GM19351 (cell line): ENCODE data around the gene SAG.

Experiments
- ATAC-seq: cut with Tn5 transposase; IDR thresholded peaks from one replicate; pipeline ENCODE4 v1.9.1; 2021; ENCODE audit warnings: mild to moderate bottlenecking, moderate library complexity; ENCODE audit not compliant: unreplicated experiment

The SAG gene

DNA sequence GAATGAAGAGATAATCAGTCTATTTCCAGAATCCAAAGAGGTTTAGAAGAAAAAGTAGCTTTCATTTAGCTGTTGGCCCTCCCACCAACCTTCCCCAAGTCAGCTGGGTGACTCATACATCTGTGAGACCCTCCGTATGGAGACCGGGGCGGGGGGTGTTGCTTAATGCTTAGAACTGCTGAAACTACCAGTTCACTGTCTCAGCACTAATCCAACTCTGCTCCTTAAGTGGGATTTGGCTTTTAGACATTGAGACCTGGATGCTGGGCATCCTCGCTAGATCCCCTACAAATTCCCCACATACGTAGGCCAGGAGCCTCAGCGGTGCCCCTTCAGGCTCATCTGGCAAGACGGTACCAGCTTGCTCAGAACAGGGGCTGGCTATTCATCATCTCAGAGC lies at the start of gene SAG:
SAG (plus strand) TSS at position 252 of the 400 bp plus-strand sequence. CDS start 1,374 bp downstream, outside the sequence.
- no peak for ATAC-seq

DNA sequence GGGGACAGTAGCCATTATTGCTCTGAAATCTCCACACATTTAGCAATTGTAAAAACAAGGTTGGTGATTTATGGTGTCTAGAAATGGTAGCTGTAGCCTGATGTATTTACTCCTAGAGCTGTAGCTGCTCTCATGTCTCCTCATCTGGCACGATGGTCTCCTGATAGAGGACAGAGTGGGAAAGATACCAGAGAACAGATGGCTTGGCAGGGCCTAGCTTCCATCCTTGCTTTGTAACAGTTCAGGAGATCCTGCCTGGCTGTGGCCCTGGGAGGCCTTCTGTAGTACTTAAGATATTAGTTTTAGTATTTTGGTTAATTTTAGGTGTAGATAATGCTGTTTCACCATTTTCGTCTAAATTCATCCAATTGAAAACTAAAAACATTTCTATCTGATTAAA lies 49.4 kb upstream of the SAG start:
- ATAC-seq = no peak

DNA sequence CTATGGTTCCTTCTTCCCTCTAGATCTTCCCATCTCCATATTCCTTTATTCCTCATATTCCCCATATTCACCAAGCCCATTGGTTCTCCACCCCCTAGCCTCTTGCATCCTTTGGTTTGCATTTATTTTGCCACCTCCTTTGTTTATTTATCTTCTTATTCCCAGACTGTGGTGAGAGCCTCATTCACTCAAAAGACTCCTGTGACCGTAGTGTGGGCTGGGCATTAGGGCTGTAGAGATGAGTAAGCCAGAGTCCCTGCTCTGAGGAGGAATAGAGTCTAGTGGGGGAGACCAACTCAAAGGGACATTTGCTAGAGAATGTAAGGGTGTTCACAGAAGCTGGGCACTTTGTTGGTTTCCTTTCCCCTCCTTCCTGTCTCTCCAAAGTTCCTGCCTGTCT lies 47.9 kb upstream of the SAG start:
- ATAC-seq = no peak

DNA sequence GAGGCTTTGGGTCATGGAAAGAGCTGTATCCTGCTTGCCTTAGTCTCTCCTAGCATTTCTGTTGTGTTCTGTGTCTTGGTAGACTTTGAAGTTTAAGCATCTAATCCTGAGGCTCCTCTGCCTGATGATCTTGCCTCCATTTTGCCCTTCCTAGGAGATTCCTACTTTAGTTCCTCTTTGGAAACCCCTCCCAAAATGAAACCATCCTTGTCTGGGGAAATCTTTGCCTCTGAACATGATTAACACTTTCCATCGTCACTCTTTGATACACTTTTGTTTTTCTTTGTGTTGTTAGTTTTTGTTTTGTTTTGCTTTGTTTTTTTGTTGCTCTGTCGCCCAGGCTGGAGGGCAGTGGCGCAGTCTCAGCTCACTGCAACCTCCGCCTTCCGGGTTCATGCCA lies 47.0 kb upstream of the SAG start:
- ATAC-seq = no peak

DNA sequence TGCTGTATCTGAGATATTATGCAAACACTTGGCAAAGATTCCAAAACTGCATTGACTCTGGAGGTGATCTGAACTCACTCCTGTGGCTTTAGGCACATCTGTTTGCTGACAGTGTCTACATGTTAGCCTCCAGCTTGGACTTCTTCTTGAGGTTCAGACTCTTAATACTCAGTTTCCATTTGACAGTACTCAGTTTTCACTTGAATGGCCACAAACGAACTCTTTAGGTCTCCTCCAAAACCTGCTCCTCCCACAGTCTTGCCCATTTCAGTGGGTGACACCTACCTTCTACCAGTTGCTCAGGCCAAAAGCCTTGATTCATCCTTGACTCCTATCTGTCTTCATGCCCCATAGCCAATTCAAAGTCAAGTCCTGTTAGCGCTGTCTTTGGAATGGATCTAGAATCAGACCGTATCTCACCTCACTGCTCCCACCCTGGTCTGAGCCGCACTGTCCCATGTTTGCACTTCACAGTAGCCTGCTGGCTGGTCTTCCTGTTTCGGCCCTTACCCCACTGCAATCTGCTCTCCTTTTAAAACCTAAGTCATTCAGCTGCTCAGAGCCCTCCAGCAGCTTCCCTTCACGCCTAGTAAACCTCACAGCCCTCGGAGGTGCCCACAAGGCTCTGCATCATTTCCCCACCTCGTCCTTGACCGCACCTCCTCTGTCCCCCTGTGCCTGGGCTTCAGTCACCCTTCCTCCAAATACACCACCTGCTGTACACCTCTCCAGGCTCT lies 45.6 kb upstream of the SAG start:
- peak; percentile 84 for ATAC-seq

DNA sequence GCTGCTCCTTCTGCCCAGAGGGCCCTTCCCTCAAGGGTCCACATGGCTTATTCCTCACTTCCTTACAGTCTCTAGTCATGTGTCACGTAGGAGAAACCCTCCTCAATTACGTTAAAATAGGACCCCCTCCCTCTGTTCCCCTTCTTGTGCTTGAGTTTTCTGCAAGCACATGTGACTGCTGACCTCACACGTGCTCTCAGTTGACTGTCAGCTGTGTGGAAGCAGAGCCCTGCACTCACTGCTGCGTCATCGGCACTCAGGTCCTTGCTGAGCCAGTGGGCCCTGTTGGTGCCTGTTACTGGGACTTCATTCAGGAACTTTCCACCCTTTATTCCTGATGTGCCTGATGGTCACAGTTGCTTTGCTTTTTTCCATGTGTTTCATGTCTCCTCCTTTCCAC lies 45.1 kb upstream of the SAG start:
- no peak for ATAC-seq

DNA sequence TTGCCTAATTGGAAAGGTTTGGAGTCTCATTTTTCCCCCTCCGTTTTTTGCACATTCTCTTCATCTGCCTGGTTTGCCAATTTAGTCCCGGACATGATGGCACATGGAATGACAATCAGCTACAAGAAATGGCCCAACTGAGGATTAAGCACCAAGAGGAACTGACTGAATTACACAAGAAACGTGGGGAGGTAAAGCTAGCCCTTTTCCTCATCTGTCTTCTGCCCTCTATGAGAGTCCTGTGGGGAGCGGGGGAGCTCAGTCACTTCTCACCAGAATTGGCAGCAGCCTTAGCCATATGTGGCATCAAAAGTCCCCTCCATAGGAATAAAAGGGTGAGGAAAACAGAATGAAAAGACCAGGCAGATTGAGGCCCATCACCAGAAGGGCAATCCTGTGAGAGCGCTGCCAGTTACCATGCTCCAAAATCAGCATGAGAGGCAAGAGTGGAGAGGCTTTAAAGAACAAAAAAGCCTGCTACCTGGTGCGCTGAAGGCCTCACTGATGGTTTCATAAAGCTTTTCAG lies 44.5 kb upstream of the SAG start:
- ATAC-seq = no peak

DNA sequence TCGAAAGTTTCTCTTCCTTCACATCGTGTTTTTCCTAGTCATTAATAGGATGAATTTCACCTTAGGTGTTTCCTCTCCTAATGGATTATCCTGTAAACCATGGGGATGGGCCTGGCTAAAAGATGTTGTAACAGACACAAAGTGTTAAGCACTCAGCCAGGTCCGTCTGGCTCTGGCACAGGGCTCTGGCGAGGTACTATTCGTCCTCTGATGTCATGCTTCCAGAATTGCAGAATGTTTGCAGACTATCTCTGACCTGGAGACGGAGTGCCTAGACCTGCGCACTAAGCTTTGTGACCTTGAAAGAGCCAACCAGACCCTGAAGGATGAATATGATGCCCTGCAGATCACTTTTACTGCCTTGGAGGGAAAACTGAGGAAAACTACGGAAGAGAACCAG lies 42.9 kb upstream of the SAG start:
- no peak for ATAC-seq

DNA sequence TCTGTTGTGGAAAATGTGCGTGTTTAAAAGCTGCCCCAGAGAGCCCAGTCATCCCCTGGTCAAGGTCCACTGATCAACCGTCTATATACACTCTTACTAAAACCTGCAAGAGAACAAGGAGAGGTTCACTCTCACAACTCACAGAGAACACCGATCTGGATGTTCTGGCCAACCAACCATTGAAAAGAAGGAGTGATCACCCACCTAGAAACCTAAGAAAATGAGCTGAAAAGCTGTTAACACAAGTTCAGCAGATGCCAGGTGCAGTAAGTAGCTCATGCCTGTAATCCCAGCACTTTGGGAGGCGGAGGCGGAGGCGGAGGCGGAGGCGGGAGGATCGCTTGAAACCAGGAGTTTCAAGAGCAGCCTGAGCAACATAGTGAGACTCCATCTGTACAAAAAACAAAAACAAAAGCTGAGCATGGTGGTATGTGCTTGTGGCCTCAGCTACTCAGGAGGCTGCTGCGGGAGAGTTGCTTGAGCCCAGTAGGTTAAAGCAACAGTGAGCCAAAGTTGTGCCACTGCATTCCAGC lies 41.7 kb upstream of the SAG start:
- no peak for ATAC-seq

DNA sequence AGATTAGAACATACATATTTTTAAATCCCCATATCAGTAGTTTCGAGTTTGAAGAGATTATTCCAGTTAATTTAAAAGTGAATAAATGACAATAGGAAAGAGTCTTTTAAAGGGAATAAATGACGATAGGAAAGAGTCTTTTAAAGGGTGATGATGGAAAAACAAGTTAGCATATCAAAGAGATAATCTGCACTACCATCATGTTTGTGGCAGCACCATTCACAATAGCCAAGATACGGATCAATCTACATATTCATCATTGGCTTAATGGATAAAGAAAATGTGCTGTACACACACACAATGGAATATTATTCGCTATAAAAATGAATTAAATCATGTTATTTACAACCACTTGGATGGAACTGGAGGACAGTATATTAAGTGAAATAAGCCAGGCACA lies 41.1 kb upstream of the SAG start:
- no peak for ATAC-seq

DNA sequence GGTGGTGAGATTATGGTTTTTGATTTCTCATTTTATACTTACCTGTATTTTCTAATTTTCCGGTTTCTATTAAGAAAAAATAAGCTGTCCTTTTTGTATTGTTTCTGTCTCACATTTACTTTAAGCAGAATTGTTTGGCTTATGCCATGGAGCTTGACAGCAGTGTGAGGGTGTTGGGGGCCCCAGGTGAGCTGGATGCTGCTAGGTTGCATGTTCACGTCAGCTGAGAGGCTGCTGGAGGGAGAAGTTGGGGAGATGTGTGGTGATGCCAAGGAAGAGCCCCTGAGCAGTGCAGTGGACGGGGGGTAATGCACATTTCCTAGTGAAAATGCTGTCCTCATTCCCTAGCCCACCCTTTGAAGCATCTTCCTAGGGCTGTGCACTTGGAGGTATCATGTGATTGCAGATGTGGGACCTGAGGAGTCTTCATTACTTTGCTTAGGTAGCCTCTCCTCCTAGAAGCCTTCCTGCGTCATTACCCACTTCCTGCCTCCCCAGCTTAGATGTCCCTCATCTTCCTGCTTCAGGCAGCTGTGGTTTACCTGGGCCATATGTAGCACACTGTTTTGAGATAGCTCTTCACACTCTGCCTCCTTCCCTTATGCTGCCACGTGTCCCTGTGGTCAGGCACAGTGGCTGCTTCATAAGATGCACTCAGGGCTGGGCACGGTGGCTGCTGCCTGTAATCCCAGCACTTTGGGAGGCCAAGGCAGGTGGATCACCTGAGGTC lies 39.9 kb upstream of the SAG start:
- peak; percentile 89 for ATAC-seq

DNA sequence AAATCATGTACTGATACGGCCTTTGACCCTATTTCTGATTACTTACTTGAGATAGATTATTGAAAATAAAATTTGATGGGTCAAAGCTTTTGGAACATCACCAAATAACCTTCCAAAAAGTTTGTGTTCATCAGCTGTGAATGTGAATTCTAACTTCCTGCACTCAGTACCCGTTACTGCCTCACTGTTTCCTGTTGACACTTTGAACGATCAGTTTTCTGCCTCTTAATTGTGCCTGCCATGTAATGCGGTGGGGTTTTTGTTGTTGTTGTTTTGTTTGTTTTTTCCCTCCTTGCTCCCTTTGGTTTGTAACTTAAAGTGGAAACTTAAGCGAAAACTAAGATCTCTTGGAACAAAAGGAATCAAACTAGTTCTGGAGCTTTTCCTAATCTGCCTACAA lies 37.2 kb upstream of the SAG start:
- no peak for ATAC-seq

DNA sequence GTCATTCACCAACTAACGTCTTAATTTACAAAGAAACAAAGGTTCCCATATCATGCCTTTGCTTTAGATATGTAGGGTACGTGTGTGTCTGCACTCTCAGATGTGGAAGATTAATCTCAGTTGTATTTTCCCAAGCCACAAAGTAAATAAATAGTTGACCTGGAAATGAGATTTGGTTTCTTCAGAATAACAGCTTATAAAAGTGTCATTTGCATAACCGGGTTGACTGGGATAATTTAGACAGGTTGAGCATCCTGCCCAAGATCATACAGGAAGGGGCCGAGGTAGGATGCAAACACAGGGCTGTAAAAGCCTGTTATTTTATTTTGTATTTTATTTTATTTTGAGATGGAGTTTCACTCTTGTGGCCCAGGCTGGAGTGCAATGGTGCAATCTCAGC lies 36.7 kb upstream of the SAG start:
- no peak for ATAC-seq

DNA sequence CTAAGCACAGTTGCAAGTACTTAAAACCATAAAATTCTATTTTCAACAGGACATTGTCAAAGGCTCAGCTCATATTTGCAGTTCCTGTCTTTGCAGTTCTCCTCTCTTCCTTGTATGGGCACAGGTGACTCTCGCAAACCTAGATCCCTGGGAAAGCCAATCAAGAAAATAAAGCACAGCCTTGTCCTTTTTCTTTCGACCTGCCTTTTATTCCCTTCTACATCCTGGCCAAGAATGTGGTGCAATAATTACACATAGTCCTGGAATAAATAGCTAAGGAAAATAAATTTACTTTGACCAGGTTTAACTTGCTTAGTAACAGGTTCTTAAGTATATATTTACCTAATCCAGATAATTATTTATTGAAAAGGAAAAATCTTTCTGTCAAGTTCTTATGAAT lies 35.9 kb upstream of the SAG start:
- no peak for ATAC-seq

DNA sequence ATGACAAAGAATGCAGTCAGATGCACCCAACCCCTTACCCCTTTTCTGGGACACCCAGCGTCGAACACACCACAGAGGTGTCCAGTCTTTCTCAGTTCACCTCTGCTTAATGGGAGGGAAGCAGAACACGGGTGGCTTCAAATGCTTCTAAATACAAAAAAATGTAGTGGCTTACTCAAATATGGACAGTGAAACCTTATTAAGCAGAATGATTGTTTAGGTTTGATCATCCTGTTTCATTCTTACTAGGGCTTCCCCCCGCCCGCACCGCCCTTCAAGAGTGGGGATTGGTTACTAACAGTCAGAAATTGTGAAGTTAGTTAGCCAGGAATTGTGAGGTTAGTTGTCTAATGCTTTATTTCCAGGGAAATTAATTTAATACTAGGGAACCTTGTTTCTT lies 34.5 kb upstream of the SAG start:
- ATAC-seq = no peak

DNA sequence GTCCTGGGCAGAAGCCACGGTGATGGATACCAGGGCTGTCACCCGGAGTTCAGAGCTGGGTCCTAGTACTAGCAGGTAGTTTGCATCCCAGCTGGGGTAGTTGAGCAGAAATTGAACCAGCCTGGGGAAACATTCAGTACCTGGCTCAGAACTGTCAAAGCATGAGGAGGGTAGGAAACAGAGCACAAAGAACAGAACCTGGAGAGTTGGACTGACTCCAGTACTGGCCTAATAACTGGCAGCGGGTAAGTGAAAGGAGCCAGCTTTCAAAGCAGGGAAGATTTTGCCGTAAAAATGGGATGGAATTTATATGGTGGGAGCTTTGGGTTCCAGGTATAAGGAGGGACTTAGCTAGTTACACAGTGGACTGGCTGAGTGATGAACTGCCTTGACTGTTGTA lies 32.4 kb upstream of the SAG start:
- ATAC-seq = no peak

DNA sequence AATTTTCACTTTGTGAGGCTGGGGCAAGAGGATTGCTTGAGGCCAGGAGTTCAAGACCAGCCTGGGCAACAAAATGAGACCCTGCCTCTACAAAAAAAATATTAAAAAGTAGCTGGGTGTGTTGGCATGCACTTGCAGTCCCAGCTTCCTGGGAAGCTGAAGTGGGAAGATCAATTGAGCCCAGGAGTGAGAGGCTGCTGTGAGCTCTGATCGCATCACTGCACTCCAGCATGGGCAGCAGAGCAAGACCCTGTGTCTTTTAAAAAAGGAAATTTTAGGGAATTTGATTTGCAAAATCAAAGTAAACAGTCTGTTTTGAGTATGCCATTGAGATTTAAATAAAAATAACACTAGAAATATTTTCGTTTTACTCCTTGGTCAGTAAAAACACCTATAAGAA lies 28.7 kb upstream of the SAG start:
- ATAC-seq = no peak

DNA sequence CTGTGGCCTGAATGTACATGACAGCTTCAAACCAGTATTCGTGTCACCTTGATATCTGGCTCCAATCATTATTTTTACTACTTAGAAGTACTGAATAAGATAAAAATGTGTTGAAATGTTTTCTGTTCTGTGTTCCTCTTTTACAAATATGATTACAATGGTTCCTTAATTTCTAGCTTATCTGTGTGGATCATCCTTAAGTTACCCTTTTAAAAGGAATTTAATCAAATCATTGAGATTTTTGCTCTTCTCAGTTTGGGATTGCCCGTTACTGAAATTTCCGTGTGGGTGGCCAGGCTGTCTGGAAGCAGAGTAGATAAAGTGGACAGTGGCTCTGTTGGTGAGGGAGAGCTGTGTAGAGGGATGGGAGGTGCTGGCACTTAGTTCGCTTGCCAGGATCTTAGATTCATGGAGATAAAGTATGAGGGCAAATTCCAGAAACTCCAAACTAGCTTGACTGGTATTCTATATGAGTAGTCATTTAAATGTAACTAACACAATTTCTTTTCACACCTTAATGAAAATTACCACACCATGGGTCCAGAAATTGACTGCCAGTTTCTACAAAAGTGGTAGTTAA lies 27.4 kb upstream of the SAG start:
- ATAC-seq = no peak

DNA sequence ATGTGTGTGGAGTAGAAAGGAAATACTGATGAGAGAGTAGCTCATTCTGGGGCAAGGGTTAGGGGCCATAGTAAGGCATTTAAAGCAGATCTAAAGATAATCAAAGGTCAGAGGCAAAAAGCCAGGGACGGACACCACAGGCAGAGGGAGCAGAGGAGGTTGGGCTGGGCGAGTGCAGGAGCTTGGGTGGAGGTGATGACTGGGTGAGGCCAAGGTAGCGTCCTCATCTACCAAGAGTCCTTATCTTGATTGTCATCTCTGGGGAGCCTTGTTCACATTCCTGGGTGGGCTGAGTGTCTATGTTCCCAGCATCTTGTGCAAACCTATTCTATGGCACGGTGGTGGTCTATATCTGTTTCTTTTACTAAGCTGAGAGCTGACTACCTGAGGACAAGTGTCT lies 26.1 kb upstream of the SAG start:
- ATAC-seq = no peak

DNA sequence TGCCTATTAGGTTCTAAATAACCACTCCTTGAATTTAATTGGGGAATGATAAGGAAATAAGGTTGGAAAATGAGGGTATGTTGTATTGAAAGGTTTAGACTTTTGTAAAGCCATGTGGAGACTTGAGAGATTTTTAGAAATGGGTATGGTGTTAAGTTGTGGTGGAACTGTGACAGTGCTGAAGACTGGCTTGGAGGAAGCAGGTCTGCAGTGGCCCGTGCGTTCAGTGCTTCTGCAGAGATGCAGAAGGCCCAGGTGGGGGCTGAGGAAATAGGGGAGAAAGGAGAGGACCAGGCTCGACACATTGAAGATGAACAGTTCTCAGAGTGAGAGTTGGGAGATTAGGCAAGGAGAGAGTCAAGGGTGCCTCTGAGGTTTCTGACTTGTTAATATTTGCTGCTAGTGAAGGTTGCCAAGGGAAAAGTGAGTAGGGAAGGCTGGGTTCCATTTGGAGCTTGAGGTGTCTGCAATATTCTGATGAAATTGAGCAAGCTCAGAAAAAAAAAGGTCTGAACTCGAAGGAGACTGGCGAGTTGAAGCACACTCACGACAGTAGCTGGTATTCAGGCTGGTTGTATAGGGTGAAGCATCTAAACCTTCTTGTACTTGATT lies 25.5 kb upstream of the SAG start:
- no peak for ATAC-seq

DNA sequence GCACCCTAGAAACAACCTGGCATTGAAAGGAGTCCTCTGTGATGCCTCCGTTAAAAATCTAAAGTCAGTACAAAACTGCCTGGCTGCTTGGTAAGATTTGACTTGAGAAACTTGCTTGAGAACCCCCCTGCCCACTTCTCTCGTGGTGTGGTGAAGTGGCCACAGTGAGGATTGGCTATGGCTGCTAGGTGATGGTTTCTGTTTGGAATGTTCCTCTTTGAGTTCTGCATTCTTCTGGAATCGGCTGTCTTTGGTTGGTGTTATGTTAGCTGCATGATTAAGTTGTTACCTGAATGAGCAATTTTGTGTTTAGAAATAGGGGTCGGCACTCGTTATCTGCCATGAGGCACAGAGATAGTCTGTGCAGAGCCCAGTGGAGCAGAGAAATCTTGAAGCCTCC lies 21.7 kb upstream of the SAG start:
- ATAC-seq = no peak
